GM23248 (cell line): ENCODE results near the gene ADAT2.

Experiments
- EZH2 ChIP-seq: fragments of 200-600 bp; sonication (generic); IDR thresholded peaks from 2 replicates; pipeline ENCODE4 v1.6.1; 2018; ENCODE audit warnings: antibody characterized with exemption, mild to moderate bottlenecking; ENCODE audit not compliant: insufficient read depth, poor library complexity, severe bottlenecking
- EZH2phosphoT487 ChIP-seq: fragments of 200-600 bp; sonication (generic); IDR thresholded peaks from 2 replicates; pipeline ENCODE4 v1.6.1; 2018; ENCODE audit warnings: antibody characterized with exemption, moderate library complexity, mild to moderate bottlenecking, low read depth; ENCODE audit not compliant: insufficient read depth

- no peak for TF ChIP-seq EZH2
- TF ChIP-seq EZH2phosphoT487, result no peak
These were observed 54.8 kb downstream of the ADAT2 start for GRCh38 chr6:143395699-143396098.
